Heart left ventricle (tissue), 16 donors: ENCODE measurements around the gene KCNQ1. TPM values are rescaled to one million over a fixed set of nuclear protein-coding genes. Genes with fewer than 3 reads are reported as not detected.

Experiments
- ATAC-seq, 4 donors: fragments of 200-7000 bp; cut with Tn5 transposase; one replicate each; pipeline ENCODE4 v1.9.1; 2020 to 2022; ENCODE audit warnings: moderate library complexity in 4 of 4, mild to moderate bottlenecking in 3 of 4, moderate number of reproducible peaks in 1 of 4
- DNase-seq, 5 donors: peaks; one replicate each; pipeline ENCODE4 v3.0.0-alpha.2; 2020
- H3K27ac ChIP-seq, 12 donors: fragments of 200-600 bp; sonication (generic) in 4 of 12; one replicate each; pipeline versions ENCODE4 v1.5.0 to v1.8.0; 2016 to 2022; ENCODE audit warnings: mild to moderate bottlenecking in 2 of 12
- H3K27me3 ChIP-seq, 9 donors: fragments of 200-600 bp; sonication (generic) in 2 of 9; one replicate each; pipeline versions ENCODE4 v1.5.1 to v1.8.0; 2016 to 2022; ENCODE audit warnings: mild to moderate bottlenecking in 3 of 9
- H3K36me3 ChIP-seq, 9 donors: fragments of 200-600 bp; sonication (generic) in 2 of 9; one replicate each; pipeline versions ENCODE4 v1.5.0 to v1.8.0; 2018 to 2022; ENCODE audit warnings: mild to moderate bottlenecking in 2 of 9
- H3K4me1 ChIP-seq, 12 donors: fragments of 200-600 bp; sonication (generic) in 4 of 12; one replicate each; pipeline versions ENCODE4 v1.5.0 to v1.8.0; 2016 to 2022; ENCODE audit warnings: mild to moderate bottlenecking in 3 of 12
- H3K4me3 ChIP-seq, 12 donors: fragments of 200-600 bp; sonication (generic) in 4 of 12; one replicate each; pipeline versions ENCODE4 v1.5.0 to v1.8.0; 2017 to 2022; ENCODE audit warnings: mild to moderate bottlenecking in 9 of 12, moderate library complexity in 4 of 12
- H3K9me3 ChIP-seq, 12 donors: fragments of 200-600 bp; sonication (generic) in 4 of 12; one replicate each; pipeline versions ENCODE4 v1.5.0 to v1.8.0; 2016 to 2022; ENCODE audit warnings: mild to moderate bottlenecking in 1 of 12
- POLR2A ChIP-seq, 2 donors: fragments of 450-650 bp; IDR thresholded peaks; one replicate each; pipeline ENCODE4 v1.6.1; 2017; ENCODE audit warnings: antibody characterized with exemption in 2 of 2, mild to moderate bottlenecking in 2 of 2, moderate library complexity in 2 of 2
- WGBS, 4 donors: extraction: QIAGEN DNeasy Blood & Tissue Kit in 2 of 4; methylation state at CpG; one replicate each; pipeline versions ENCODE4 v1.1.5 to v1.1.7; 2013 to 2018; 5-methylcytosine and 5-hydroxymethylcytosine counted together
- intact Hi-C, 10 donors: fragments of 100-400 bp; cut with DNase I; formaldehyde crosslinking; loops; one replicate each; pipeline versions ENCODE4 v1.11.1 to v1.14.2; 2022
- polyA plus RNA-seq, 2 donors: library from polyadenylated mRNA; stranded (reverse); fragments of 200-250 nt; gene quantifications; one replicate each; pipeline ENCODE4 v1.2.3, GENCODE V29; 2013
- total RNA-seq, 9 donors: library from RNA; depleted of rRNA in 2 of 9; stranded (reverse); fragments of >200 nt in 2 of 9; fragmentation: NEBNext Ultra II Directional in 3 of 9; extraction: Animal tissue kit (Norgen Biotek cat#: 25700) in 3 of 9; gene quantifications; one replicate each; pipeline versions ENCODE4 v1.1.0 to v1.2.4, GENCODE V29; 2016 to 2023
- TF ChIP-seq, protein P1 (sequence below), 12 donors: fragments of 200-600 bp; sonication (generic) in 4 of 12; IDR thresholded peaks; one replicate each; pipeline versions ENCODE4 v1.5.0 to v1.8.0; 2018 to 2022; ENCODE audit warnings: antibody characterized with exemption in 12 of 12, mild to moderate bottlenecking in 5 of 12
- donor health status: ischemic (EF 13 %, LVEDD 7.1; RV severe dilation, severe dysfunction).
- donor health status: healthy with polysubstance abuse.
- donor health status: DM: no; HTN: yes; CAD: no.
- donor health status: DM: no; HTN: no; CAD: no.
- donor health status: ischemic (EF 25% LVEDD 6.9; RV normal size, moderate dysfunction).
- donor health status: ischemic (EF 25% LVEDD 5.7; RV mildly dilated, moderate dysfunction).
- donor health status: healthy.
- donor health status: DM: yes; HTN: yes; CAD: no.
- donor health status: ischemic (EF 35%, LVEDD 5.7; RV mildly dilated, moderate dysfunction).
- donor health status: nonischemic (EF 11% LVEDD 7.7; RV severe dilation, severe dysfunction).
- donor health status: DM: yes; HTN: yes; CAD: no.
- donor health status: PGD.
- donor health status: ischemic (EF 29% LVEDD 5.4; RV normal size, mild dysfunction).
- donor health status: nonischemic (EF 23%, LVEDD 6.1; RV moderate dilation, normal function).

Gene KCNQ1
- total and polyA plus RNA-seq, 11 donors = 18.6 to 42.4 (median 31.4) TPM

- H3K36me3 ChIP-seq = no peaks in the 10 kb centered on the region
- ATAC-seq = no peak
- WGBS, 4 donors = 86 to 91% (median 89%) methylated on average over 4 of the region's 4 CpGs
- DNase-seq = no peak
- peaks cover 5 to 45% (median 23%) of the 10 kb centered on the region in 12 donors for H3K4me1 ChIP-seq
- H3K27me3 ChIP-seq = peaks cover 0 to 2% (median 0%) of the 10 kb centered on the region in 9 donors
- TF ChIP-seq POLR2A (IDR thresholded peaks at IDR 0.05) = no peak
- TF ChIP-seq, protein P1, sequence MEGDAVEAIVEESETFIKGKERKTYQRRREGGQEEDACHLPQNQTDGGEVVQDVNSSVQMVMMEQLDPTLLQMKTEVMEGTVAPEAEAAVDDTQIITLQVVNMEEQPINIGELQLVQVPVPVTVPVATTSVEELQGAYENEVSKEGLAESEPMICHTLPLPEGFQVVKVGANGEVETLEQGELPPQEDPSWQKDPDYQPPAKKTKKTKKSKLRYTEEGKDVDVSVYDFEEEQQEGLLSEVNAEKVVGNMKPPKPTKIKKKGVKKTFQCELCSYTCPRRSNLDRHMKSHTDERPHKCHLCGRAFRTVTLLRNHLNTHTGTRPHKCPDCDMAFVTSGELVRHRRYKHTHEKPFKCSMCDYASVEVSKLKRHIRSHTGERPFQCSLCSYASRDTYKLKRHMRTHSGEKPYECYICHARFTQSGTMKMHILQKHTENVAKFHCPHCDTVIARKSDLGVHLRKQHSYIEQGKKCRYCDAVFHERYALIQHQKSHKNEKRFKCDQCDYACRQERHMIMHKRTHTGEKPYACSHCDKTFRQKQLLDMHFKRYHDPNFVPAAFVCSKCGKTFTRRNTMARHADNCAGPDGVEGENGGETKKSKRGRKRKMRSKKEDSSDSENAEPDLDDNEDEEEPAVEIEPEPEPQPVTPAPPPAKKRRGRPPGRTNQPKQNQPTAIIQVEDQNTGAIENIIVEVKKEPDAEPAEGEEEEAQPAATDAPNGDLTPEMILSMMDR (IDR thresholded peaks at IDR 0.05) = no peak
- no peak overlapping the region for H3K27ac ChIP-seq
- H3K4me3 ChIP-seq = no peak overlapping the region
- intact Hi-C loops = loop anchor here in 7 of 10 donors (2.0 to 10.0 kb wide), 5 partner anchors 461 to 699 kb away; partner anchors contain the start of genes C11orf21 (in 2 of the 7) and TSPAN32 (in 2 of the 7)
- H3K9me3 ChIP-seq = no peaks in the 10 kb centered on the region
Measured at GRCh38 chr11:2893935-2894334, 449.1 kb downstream of the KCNQ1 start.

- TF ChIP-seq, protein P1 (IDR thresholded peaks at IDR 0.05) = no peak
- no peak for TF ChIP-seq POLR2A (IDR thresholded peaks at IDR 0.05)
- Histone ChIP-seq H3K27ac (no peak overlapping the region), H3K4me3 (no peak overlapping the region), H3K4me1 (peaks cover 5 to 52% (median 22%) of the 10 kb centered on the region in 12 donors), H3K36me3 (no peaks in the 10 kb centered on the region), H3K27me3 (no peaks in the 10 kb centered on the region), H3K9me3 (no peaks in the 10 kb centered on the region)
- 71 to 80% (median 74%) methylated on average over 9 of the region's 9 CpGs for WGBS, 4 donors
- intact Hi-C loops = loop anchor here in 4 of 10 donors (10.0 kb wide), 2 partner anchors 591 to 701 kb away; partner anchors contain the start of genes C11orf21 (in 2 of the 4) and TSPAN32 (in 2 of the 4)
- no peak for DNase-seq
- ATAC-seq = no peak
Measured at GRCh38 chr11:2896047-2896446, 451.2 kb downstream of the KCNQ1 start.

- H3K36me3 ChIP-seq = no peaks in the 10 kb centered on the region
- TF ChIP-seq, protein P1 (IDR thresholded peaks at IDR 0.05) = no peak
- no peak for TF ChIP-seq POLR2A (IDR thresholded peaks at IDR 0.05)
- H3K4me3 ChIP-seq = no peak overlapping the region
- no peaks in the 10 kb centered on the region for H3K27me3 ChIP-seq
- H3K4me1 ChIP-seq = peaks cover 2 to 51% (median 17%) of the 10 kb centered on the region in 12 donors
- no peaks in the 10 kb centered on the region for H3K9me3 ChIP-seq
- no peak for DNase-seq
- no peak for ATAC-seq
- intact Hi-C loops = loop anchor here in 4 of 10 donors (10.0 kb wide), 2 partner anchors 592 to 702 kb away; partner anchors contain the start of genes C11orf21 (in 2 of the 4) and TSPAN32 (in 2 of the 4)
- WGBS, 4 donors = 93 to 96% (median 95%) methylated on average over 6 of the region's 6 CpGs
- H3K27ac ChIP-seq = no peak overlapping the region
Measured at GRCh38 chr11:2897048-2897447, 452.2 kb downstream of the KCNQ1 start.

DNA sequence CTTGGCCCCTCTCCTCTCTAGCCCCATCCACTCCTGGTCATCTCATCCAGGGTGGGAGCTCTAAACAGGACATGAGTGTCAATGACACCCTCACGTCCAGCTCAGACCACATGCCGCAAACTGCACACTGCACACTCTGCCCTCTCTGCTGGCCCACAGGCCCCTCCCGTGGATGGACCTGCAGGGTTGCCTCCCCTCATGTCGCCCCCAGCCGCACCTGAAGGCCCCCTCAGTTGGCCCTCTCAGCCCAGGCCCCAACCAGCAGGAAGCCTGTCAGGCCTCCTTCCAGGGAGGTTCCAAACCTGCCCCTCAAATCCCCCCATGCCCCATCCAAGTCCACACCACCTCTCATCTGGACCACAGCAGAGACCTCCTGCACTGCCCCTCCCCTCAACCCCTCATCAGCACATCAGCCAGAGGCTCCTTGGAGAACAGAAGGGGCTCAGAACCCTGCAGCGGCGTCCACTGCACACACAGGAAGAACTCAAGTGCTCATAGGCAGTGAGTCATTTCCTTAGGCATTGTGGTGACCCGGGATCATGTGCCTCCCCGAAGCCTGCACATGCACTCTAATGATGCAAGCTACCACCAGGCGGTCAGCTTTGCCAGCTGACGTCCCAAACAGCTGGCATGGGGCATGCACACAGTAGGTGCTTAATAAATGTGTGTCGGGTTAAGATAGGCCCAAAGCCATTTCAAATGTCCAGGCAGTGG, 453.7 kb downstream of the KCNQ1 start:
- H3K9me3 ChIP-seq = no peaks in the 10 kb centered on the region
- ATAC-seq = peak; percentile 21 to 71 (median 38)
- peak overlapping the region in 1 of 12 donors; percentile 33 for H3K4me3 ChIP-seq
- peak; percentile 68 to 82 (median 74) for DNase-seq
- TF ChIP-seq POLR2A (IDR thresholded peaks at IDR 0.05) = no peak
- TF ChIP-seq, protein P1 (IDR thresholded peaks at IDR 0.05) = no peak
- H3K4me1 ChIP-seq = peaks cover 0 to 54% (median 17%) of the 10 kb centered on the region in 12 donors
- H3K36me3 ChIP-seq = no peaks in the 10 kb centered on the region
- intact Hi-C loops = loop anchor here in 4 of 10 donors (10.0 kb wide), 2 partner anchors 594 to 704 kb away; partner anchors contain the start of genes C11orf21 (in 2 of the 4) and TSPAN32 (in 2 of the 4)
- WGBS, 4 donors = 57 to 70% (median 66%) methylated on average over 9 to 12 of the region's 12 CpGs
- H3K27ac ChIP-seq = peak overlapping the region in 8 of 12 donors; percentile 22 to 88 (median 58)
- no peaks in the 10 kb centered on the region for H3K27me3 ChIP-seq
